ENCODE measurements around the gene TIMM17A. TPM values are rescaled to one million over a fixed set of nuclear protein-coding genes. Genes with fewer than 3 reads are reported as not detected.
"Not testable (repeated sequence)": the region's sequence is repeated elsewhere in the genome, so short reads cannot be mapped to it uniquely, and the experiment has no call there.

Gene TIMM17A
- total RNA-seq, 1 experiment from 2014 or later = 108 TPM

GRCh38 chr1:201945863-201946223, 9.5 kb upstream of the TIMM17A start:
- DNase-seq (ENCODE audit: low read depth in 1 of 2, low spot score in 2 of 2) = no peak
- H3K4me1 ChIP-seq (replicated peaks) = peaks cover 29% of the 10 kb centered on the region
- H3K4me3 ChIP-seq = peak overlapping the region; percentile 35
- H3K9me3 ChIP-seq (replicated peaks) = no peaks in the 10 kb centered on the region
- no peaks in the 10 kb centered on the region for H3K36me3 ChIP-seq
- H3K27me3 ChIP-seq (replicated peaks) = no peaks in the 10 kb centered on the region
- no peak overlapping the region for H3K27ac ChIP-seq

DNA sequence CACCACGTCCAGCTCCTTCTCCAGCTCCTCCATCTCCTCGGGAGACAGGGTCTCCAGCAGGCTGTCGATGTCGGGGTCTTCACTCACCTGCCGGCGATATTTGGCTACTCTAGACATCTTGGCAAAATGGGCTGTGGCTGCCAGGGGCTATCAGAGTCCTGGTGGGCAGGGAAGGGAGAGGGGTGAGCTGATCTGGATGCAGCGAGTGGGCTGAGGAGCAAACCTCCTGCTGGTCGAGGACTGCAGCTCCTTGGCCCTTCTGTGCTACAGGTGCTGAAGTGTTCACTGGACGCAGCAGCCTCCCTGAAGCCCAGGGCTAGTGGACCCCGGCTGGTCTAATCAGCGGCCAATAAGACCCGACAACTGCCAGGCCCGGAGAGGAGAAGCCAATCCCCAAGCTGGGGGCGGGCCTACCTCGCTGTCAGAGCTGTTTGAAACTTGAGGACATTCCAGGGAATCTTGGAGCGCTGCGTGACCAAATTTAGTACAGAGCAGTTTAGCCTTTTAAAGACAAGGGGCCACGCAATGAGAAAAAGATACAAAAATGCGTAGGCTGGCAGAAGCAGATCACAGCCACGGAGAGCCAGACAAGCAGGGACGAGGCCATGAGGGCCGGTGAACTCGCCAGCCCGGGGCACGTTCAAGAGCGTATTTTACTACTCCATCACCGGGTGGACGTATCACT, 8.9 kb upstream of the TIMM17A start, which contains the start of gene LMOD1:
TSS of gene LMOD1 (minus strand) at position 325 of the 685 bp plus-strand sequence. CDS start at position 117, 208 bp downstream.
- peak; percentile 81 to 90 for DNase-seq (ENCODE audit: low read depth in 1 of 2, low spot score in 2 of 2)
- Histone ChIP-seq H3K36me3 (no peaks in the 10 kb centered on the region), H3K27ac (peak within 1 kb of the TSS; percentile 47), H3K27me3 (replicated peaks) (no peaks in the 10 kb centered on the region), H3K4me1 (replicated peaks) (peaks cover 29% of the 10 kb centered on the region), H3K9me3 (replicated peaks) (no peaks in the 10 kb centered on the region), H3K4me3 (peak within 1 kb of the TSS; percentile 35)

- H3K9me3 ChIP-seq (replicated peaks) = no peaks in the 10 kb centered on the region
- no peaks in the 10 kb centered on the region for H3K36me3 ChIP-seq
- peaks cover 29% of the 10 kb centered on the region for H3K4me1 ChIP-seq (replicated peaks)
- no peak for DNase-seq (ENCODE audit: low read depth in 1 of 2, low spot score in 2 of 2)
- no peak overlapping the region for H3K4me3 ChIP-seq
- no peaks in the 10 kb centered on the region for H3K27me3 ChIP-seq (replicated peaks)
- no peak overlapping the region for H3K27ac ChIP-seq
Measured at GRCh38 chr1:201947697-201948008, 7.7 kb upstream of the TIMM17A start.

DNA sequence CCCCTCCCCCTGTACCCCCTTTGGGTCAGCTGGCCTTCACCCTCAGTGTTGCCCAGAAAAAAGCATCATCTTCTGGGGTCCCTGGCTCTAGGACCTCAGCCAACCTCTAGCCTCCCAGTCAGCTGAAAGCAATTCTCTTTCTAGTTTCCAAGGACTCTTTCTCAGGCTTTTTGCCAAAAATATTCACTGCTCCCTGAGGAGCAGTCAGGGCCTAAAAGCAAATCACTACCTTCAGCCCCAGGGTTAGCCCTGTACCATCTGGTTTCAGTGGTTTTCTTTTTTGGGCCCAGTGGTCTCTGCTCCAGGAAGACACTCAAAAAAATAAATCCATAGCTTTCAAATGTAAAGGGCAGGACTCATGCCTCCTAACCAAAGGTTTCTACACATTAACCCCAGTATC, 5.8 kb upstream of the TIMM17A start:
- Histone ChIP-seq H3K4me3 (no peak overlapping the region), H3K27ac (no peak overlapping the region), H3K36me3 (no peaks in the 10 kb centered on the region), H3K4me1 (replicated peaks) (peaks cover 32% of the 10 kb centered on the region), H3K27me3 (replicated peaks) (no peaks in the 10 kb centered on the region), H3K9me3 (replicated peaks) (no peaks in the 10 kb centered on the region)
- no peak for DNase-seq (ENCODE audit: low read depth in 1 of 2, low spot score in 2 of 2)

- H3K27me3 ChIP-seq (replicated peaks) = no peaks in the 10 kb centered on the region
- H3K9me3 ChIP-seq (replicated peaks) = no peaks in the 10 kb centered on the region; the same call in 1 of the 2 replicates
- H3K36me3 ChIP-seq = peaks cover 37% of the 10 kb centered on the region
- H3K4me3 ChIP-seq = peak overlapping the region; percentile 67
- peak overlapping the region; percentile 86 for H3K27ac ChIP-seq
- DNase-seq (ENCODE audit: low read depth in 1 of 2, low spot score in 2 of 2) = no peak
- H3K4me1 ChIP-seq (replicated peaks) = peaks cover 10% of the 10 kb centered on the region
Measured at GRCh38 chr1:201954263-201955008, 867 bp upstream of the TIMM17A start.

- DNase-seq (ENCODE audit: low read depth in 1 of 2, low spot score in 2 of 2) = no peak
- H3K27me3 ChIP-seq (replicated peaks) = no peaks in the 10 kb centered on the region
Measured at GRCh38 chr1:201955729-201956143, 433 bp downstream of the TIMM17A start.

GRCh38 chr1:201958348-201958747, 3.0 kb downstream of the TIMM17A start:
- peaks cover 10% of the 10 kb centered on the region for H3K4me1 ChIP-seq (replicated peaks)
- DNase-seq (ENCODE audit: low read depth in 1 of 2, low spot score in 2 of 2) = no peak
- H3K4me3 ChIP-seq = no peak overlapping the region
- no peaks in the 10 kb centered on the region for H3K27me3 ChIP-seq (replicated peaks)
- H3K36me3 ChIP-seq = peaks cover 76% of the 10 kb centered on the region
- no peaks in the 10 kb centered on the region; the same call in 1 of the 2 replicates for H3K9me3 ChIP-seq (replicated peaks)
- H3K27ac ChIP-seq = no peak overlapping the region

More at GRCh38 chr1:201955729-201956143, 433 bp downstream of the TIMM17A start:
- H3K4me1 ChIP-seq (replicated peaks) = peaks cover 10% of the 10 kb centered on the region
- H3K4me3 ChIP-seq = peak overlapping the region; percentile 67
- H3K36me3 ChIP-seq = peaks cover 50% of the 10 kb centered on the region
- peak overlapping the region; percentile 53 for H3K27ac ChIP-seq
- no peaks in the 10 kb centered on the region; the same call in 1 of the 2 replicates for H3K9me3 ChIP-seq (replicated peaks)

DNA sequence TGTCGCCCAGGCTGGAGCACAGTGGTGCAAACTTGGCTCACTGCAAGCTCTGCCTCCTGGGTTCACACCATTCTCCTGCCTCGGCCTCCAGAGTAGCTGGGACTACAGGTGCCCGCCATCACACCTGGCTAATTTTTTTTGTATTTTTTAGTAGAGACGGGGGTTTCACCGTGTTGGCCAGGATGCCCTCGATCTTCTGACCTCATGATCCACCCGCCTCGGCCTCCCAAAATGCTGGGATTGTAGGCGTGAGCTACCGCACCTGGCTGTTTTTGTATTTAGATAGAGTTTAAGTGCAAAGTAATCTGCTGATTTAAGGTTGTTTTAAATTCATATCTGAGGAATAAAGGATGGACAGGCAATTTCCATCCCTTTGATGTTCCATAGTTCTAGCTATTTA, 7.1 kb downstream of the TIMM17A start:
- not testable (repeated sequence) for H3K4me1 ChIP-seq (replicated peaks)
- H3K36me3 ChIP-seq = peaks cover 94% of the 10 kb centered on the region

GRCh38 chr1:201964261-201964660, 9.0 kb downstream of the TIMM17A start:
- DNase-seq (ENCODE audit: low read depth in 1 of 2, low spot score in 2 of 2) = no peak
- no peaks in the 10 kb centered on the region for H3K4me1 ChIP-seq (replicated peaks)
- no peak overlapping the region for H3K27ac ChIP-seq
- no peak overlapping the region for H3K4me3 ChIP-seq
- peaks cover 92% of the 10 kb centered on the region for H3K36me3 ChIP-seq
- H3K27me3 ChIP-seq (replicated peaks) = no peaks in the 10 kb centered on the region; the same call in 1 of the 2 replicates
- H3K9me3 ChIP-seq (replicated peaks) = no peaks in the 10 kb centered on the region

More for the DNA sequence above, 7.1 kb downstream of the TIMM17A start:
- not testable (repeated sequence) for H3K4me3 ChIP-seq; DNase-seq (ENCODE audit: low read depth in 1 of 2, low spot score in 2 of 2); H3K27ac ChIP-seq; H3K9me3 ChIP-seq (replicated peaks); H3K27me3 ChIP-seq (replicated peaks)

- Histone ChIP-seq H3K27me3 (replicated peaks) (no peaks in the 10 kb centered on the region; the same call in 1 of the 2 replicates), H3K36me3 (peaks cover 92% of the 10 kb centered on the region), H3K27ac (no peak overlapping the region), H3K9me3 (replicated peaks) (no peaks in the 10 kb centered on the region), H3K4me3 (no peak overlapping the region), H3K4me1 (replicated peaks) (no peaks in the 10 kb centered on the region)
- no peak for DNase-seq (ENCODE audit: low read depth in 1 of 2, low spot score in 2 of 2)
Measured at GRCh38 chr1:201966171-201966570, 10.9 kb downstream of the TIMM17A start.

- Histone ChIP-seq H3K9me3 (replicated peaks) (no peaks in the 10 kb centered on the region), H3K4me3 (no peak overlapping the region), H3K4me1 (replicated peaks) (no peaks in the 10 kb centered on the region), H3K36me3 (peaks cover 71% of the 10 kb centered on the region), H3K27ac (no peak overlapping the region), H3K27me3 (replicated peaks) (no peaks in the 10 kb centered on the region; the same call in 1 of the 2 replicates)
- DNase-seq (ENCODE audit: low read depth in 1 of 2, low spot score in 2 of 2) = no peak
Measured at GRCh38 chr1:201968202-201968925, 13.1 kb downstream of the TIMM17A start.

DNA sequence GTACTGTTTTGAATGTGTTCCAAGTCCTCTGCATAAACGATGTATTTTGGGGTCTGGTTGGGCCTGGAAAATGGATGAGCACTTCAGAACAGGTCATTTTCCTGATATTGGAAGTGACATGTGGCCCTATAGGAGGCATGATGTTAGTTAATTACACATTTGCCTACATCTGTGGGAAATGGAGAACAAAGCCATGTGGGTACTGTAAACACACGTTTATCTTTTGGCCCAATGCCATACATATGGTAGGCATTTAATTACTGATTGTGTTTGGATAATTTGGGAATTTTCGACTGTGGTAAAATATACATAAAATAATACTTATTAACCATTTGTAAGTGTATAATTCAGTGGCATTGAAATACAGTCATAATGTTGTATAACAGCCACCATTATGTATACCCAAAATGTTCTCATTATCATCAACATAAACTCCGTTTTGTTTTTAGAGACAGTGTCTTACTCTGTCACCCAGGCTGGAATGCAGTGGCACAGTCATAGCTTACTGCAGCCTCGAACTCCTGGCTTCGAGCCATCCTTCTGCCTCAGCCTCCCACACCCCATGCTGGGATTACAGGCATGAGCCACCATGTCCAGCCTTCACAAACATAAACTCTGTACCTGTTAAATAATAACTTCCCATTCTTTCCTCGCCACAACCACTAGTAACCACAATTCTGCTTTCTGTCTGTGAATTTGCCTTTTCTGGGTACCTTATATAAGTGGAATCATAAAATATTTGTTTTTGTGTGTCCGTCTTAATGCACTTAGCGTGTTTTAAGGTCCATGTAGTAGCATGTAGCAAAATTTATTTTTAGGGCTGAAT, 15.2 kb downstream of the TIMM17A start:
- Histone ChIP-seq H3K9me3 (replicated peaks) (no peaks in the 10 kb centered on the region), H3K36me3 (peaks cover 51% of the 10 kb centered on the region), H3K4me3 (no peak overlapping the region), H3K27me3 (replicated peaks) (no peaks in the 10 kb centered on the region), H3K4me1 (replicated peaks) (no peaks in the 10 kb centered on the region), H3K27ac (no peak overlapping the region)
- DNase-seq (ENCODE audit: low read depth in 1 of 2, low spot score in 2 of 2) = no peak

DNA sequence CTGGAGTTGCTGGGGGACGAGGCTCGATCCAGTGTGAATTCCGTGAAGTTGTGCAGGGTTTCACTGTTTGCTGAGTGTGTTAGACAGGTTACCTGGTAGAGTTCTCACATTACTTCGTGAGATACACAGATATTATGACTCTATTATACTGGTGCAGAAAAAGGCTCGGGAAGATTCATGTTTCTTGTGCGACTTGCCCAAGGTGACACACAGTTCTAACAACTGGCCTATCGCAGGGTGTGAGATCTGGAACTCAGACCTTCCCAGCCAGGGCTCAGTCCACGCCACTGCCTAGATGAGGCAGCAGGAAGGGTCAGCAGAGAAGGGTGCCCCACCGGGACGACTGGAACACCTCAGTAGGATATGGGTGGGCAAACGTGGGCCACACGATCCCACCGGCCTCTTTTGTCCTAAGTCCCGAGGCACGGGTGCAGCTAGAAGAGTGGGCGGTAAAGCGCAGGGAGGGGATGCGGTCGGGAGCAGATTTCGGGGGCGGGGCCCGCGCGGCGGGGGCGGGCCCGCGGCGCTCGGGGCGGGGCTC, 26.8 kb downstream of the TIMM17A start:
- no peaks in the 10 kb centered on the region for H3K9me3 ChIP-seq (replicated peaks)
- H3K27me3 ChIP-seq (replicated peaks) = no peaks in the 10 kb centered on the region
- H3K4me1 ChIP-seq (replicated peaks) = peaks cover 13% of the 10 kb centered on the region
- peak overlapping the region; percentile 99 for H3K4me3 ChIP-seq
- peak in 1 of 2 experiments; percentile 74 for DNase-seq (ENCODE audit: low read depth in 1 of 2, low spot score in 2 of 2)
- peaks cover 25% of the 10 kb centered on the region for H3K36me3 ChIP-seq
- H3K27ac ChIP-seq = no peak overlapping the region

All from SJSA1 (cell line).